Erythroblast (primary cell): ENCODE measurements around the gene KIFC3.

Experiments
- GATA1 ChIP-seq: IDR thresholded peaks from 2 replicates; pipeline ENCODE4 v1.6.1; 2011; ENCODE audit warnings: low read depth, mild to moderate bottlenecking, control low read depth, low read length, moderate library complexity
- POLR2A ChIP-seq: IDR thresholded peaks from 2 replicates; pipeline ENCODE4 v1.6.1; 2011; ENCODE audit warnings: mild to moderate bottlenecking, low read length

DNA sequence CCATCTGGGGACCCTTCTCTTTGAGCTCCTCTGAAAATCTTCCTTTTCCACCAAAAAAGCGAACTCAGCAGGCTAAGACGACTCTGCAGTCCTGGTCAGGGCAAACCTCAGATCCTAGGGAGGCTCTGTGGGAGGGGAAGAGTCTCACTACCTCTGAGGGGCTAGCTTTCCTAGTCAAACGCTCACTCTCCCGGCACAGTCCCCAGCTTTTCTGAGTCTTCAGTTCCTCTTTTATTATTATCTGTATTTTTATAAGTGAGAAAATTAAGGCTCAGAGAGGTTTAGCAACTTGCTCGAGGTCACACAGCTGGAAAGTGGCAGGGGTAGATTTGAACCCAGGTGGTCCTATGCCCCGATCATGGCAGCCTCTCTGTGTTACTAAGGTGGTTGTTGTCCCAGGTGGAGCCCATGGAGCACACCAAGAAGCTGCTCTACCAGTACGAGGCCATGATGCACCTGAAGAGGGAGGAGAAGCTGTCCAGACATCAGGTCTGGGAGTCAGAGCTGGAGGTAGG is 75.8 kb downstream of the KIFC3 start:
- TF ChIP-seq POLR2A (no peak), GATA1 (no peak)
